ENCODE data around the gene NCAM2.

Gene NCAM2

GRCh38 chr21:21079646-21080045, 81.4 kb downstream of the NCAM2 start:
- DNase-seq (ENCODE audit: insufficient read length, low spot score): no peak
- TF ChIP-seq TAF1 (IDR thresholded peaks at IDR 0.05; ENCODE audit: low read depth, low read length) (no peak), POLR2A (IDR thresholded peaks at IDR 0.05; ENCODE audit: low read depth, low read length) (no peak), SPI1 (IDR thresholded peaks at IDR 0.05; ENCODE audit: low read depth, low read length) (no peak), PAX5 (IDR thresholded peaks at IDR 0.05; ENCODE audit: insufficient read depth, low read length, severe bottlenecking) (no peak), POU2F2 (IDR thresholded peaks at IDR 0.05; ENCODE audit: low read depth, low read length) (no peak), POLR2AphosphoS5 (IDR thresholded peaks at IDR 0.05; ENCODE audit: low read depth, low read length) (no peak)
- no peak for FAIRE-seq

GRCh38 chr21:21084179-21084578, 86.0 kb downstream of the NCAM2 start:
- TF ChIP-seq POU2F2 (IDR thresholded peaks at IDR 0.05; ENCODE audit: low read depth, low read length) (no peak), TAF1 (IDR thresholded peaks at IDR 0.05; ENCODE audit: low read depth, low read length) (no peak), SPI1 (IDR thresholded peaks at IDR 0.05; ENCODE audit: low read depth, low read length) (no peak), POLR2A (IDR thresholded peaks at IDR 0.05; ENCODE audit: low read depth, low read length) (no peak), POLR2AphosphoS5 (IDR thresholded peaks at IDR 0.05; ENCODE audit: low read depth, low read length) (no peak), PAX5 (IDR thresholded peaks at IDR 0.05; ENCODE audit: insufficient read depth, low read length, severe bottlenecking) (no peak)
- FAIRE-seq: no peak

GRCh38 chr21:21085206-21085605, 87.0 kb downstream of the NCAM2 start:
- DNase-seq (ENCODE audit: insufficient read length, low spot score) (no peak), FAIRE-seq (no peak)
- TF ChIP-seq POU2F2 (IDR thresholded peaks at IDR 0.05; ENCODE audit: low read depth, low read length) (no peak), POLR2AphosphoS5 (IDR thresholded peaks at IDR 0.05; ENCODE audit: low read depth, low read length) (no peak), SPI1 (IDR thresholded peaks at IDR 0.05; ENCODE audit: low read depth, low read length) (no peak), TAF1 (IDR thresholded peaks at IDR 0.05; ENCODE audit: low read depth, low read length) (no peak), POLR2A (IDR thresholded peaks at IDR 0.05; ENCODE audit: low read depth, low read length) (no peak), PAX5 (IDR thresholded peaks at IDR 0.05; ENCODE audit: insufficient read depth, low read length, severe bottlenecking) (no peak)

More at GRCh38 chr21:21084179-21084578, 86.0 kb downstream of the NCAM2 start:
- DNase-seq (ENCODE audit: insufficient read length, low spot score): no peak

- TF ChIP-seq PAX5 (IDR thresholded peaks at IDR 0.05; ENCODE audit: insufficient read depth, low read length, severe bottlenecking): no peak
- DNase-seq (ENCODE audit: insufficient read length, low spot score) (no peak), FAIRE-seq (no peak)
Observed at GRCh38 chr21:21096956-21097355, 98.7 kb downstream of the NCAM2 start.

- no peak for FAIRE-seq
- TF ChIP-seq POLR2A (IDR thresholded peaks at IDR 0.05; ENCODE audit: low read depth, low read length) (no peak), POLR2AphosphoS5 (IDR thresholded peaks at IDR 0.05; ENCODE audit: low read depth, low read length) (no peak)
Observed at GRCh38 chr21:21097466-21097865, 99.3 kb downstream of the NCAM2 start.

GRCh38 chr21:21101911-21102310, 103.7 kb downstream of the NCAM2 start:
- no peak for FAIRE-seq
- DNase-seq (ENCODE audit: insufficient read length, low spot score): no peak
- TF ChIP-seq POLR2A (IDR thresholded peaks at IDR 0.05; ENCODE audit: low read depth, low read length) (no peak), PAX5 (IDR thresholded peaks at IDR 0.05; ENCODE audit: insufficient read depth, low read length, severe bottlenecking) (no peak), SPI1 (IDR thresholded peaks at IDR 0.05; ENCODE audit: low read depth, low read length) (no peak)

More at GRCh38 chr21:21097466-21097865, 99.3 kb downstream of the NCAM2 start:
- DNase-seq (ENCODE audit: insufficient read length, low spot score): no peak

GRCh38 chr21:21102896-21103295, 104.7 kb downstream of the NCAM2 start:
- TF ChIP-seq POLR2AphosphoS5 (IDR thresholded peaks at IDR 0.05; ENCODE audit: low read depth, low read length): no peak
- no peak for TF ChIP-seq PAX5 (IDR thresholded peaks at IDR 0.05; ENCODE audit: insufficient read depth, low read length, severe bottlenecking)
- TF ChIP-seq POU2F2 (IDR thresholded peaks at IDR 0.05; ENCODE audit: low read depth, low read length): no peak
- TF ChIP-seq POLR2A (IDR thresholded peaks at IDR 0.05; ENCODE audit: low read depth, low read length): no peak
- TF ChIP-seq TAF1 (IDR thresholded peaks at IDR 0.05; ENCODE audit: low read depth, low read length): no peak
- TF ChIP-seq SPI1 (IDR thresholded peaks at IDR 0.05; ENCODE audit: low read depth, low read length): no peak
- DNase-seq (ENCODE audit: insufficient read length, low spot score) (no peak), FAIRE-seq (no peak)

GRCh38 chr21:21103692-21104091, 105.5 kb downstream of the NCAM2 start:
- FAIRE-seq (no peak), DNase-seq (ENCODE audit: insufficient read length, low spot score) (no peak)
- TF ChIP-seq TAF1 (IDR thresholded peaks at IDR 0.05; ENCODE audit: low read depth, low read length) (no peak), POLR2AphosphoS5 (IDR thresholded peaks at IDR 0.05; ENCODE audit: low read depth, low read length) (no peak), PAX5 (IDR thresholded peaks at IDR 0.05; ENCODE audit: insufficient read depth, low read length, severe bottlenecking) (no peak), POLR2A (IDR thresholded peaks at IDR 0.05; ENCODE audit: low read depth, low read length) (no peak)

GRCh38 chr21:21109736-21110135, 111.5 kb downstream of the NCAM2 start:
- DNase-seq (ENCODE audit: insufficient read length, low spot score): no peak
- TF ChIP-seq PAX5 (IDR thresholded peaks at IDR 0.05; ENCODE audit: insufficient read depth, low read length, severe bottlenecking): no peak
- TF ChIP-seq POLR2A (IDR thresholded peaks at IDR 0.05; ENCODE audit: low read depth, low read length): no peak
- TF ChIP-seq SPI1 (IDR thresholded peaks at IDR 0.05; ENCODE audit: low read depth, low read length): no peak
- no peak for TF ChIP-seq POLR2AphosphoS5 (IDR thresholded peaks at IDR 0.05; ENCODE audit: low read depth, low read length)
- no peak for TF ChIP-seq POU2F2 (IDR thresholded peaks at IDR 0.05; ENCODE audit: low read depth, low read length)
- TF ChIP-seq TAF1 (IDR thresholded peaks at IDR 0.05; ENCODE audit: low read depth, low read length): no peak
- FAIRE-seq: no peak

GRCh38 chr21:21111309-21111920, 113.2 kb downstream of the NCAM2 start:
- DNase-seq (ENCODE audit: insufficient read length, low spot score) (no peak), FAIRE-seq (no peak)
- TF ChIP-seq POU2F2 (IDR thresholded peaks at IDR 0.05; ENCODE audit: low read depth, low read length) (no peak), TAF1 (IDR thresholded peaks at IDR 0.05; ENCODE audit: low read depth, low read length) (no peak), PAX5 (IDR thresholded peaks at IDR 0.05; ENCODE audit: insufficient read depth, low read length, severe bottlenecking) (no peak), POLR2A (IDR thresholded peaks at IDR 0.05; ENCODE audit: low read depth, low read length) (no peak), SPI1 (IDR thresholded peaks at IDR 0.05; ENCODE audit: low read depth, low read length) (no peak), POLR2AphosphoS5 (IDR thresholded peaks at IDR 0.05; ENCODE audit: low read depth, low read length) (no peak)

All from GM12891 (cell line).